Gastroesophageal sphincter (tissue), 4 donors: ENCODE measurements around the gene PLAGL2. TPM values are rescaled to one million over a fixed set of nuclear protein-coding genes. Genes with fewer than 3 reads are reported as not detected.
"Not testable (repeated sequence)": the region's sequence is repeated elsewhere in the genome, so short reads cannot be mapped to it uniquely, and the experiment has no call there.

Source experiments
- ATAC-seq: fragments of 150-250 bp; one replicate; pipeline ENCODE4 v1.9.1; 2016; ENCODE audit warnings: mild to moderate bottlenecking, moderate library complexity
- H3K27ac ChIP-seq, 4 donors: fragments of 200-600 bp; sonication (generic) in 3 of 4; 1 replicate in 3 of 4; 2 replicates in 1 of 4; pipeline ENCODE4 v1.5.1; 2016 to 2019
- H3K27me3 ChIP-seq: fragments of 200-600 bp; sonication (generic); one replicate; pipeline ENCODE4 v1.5.1; 2019
- H3K36me3 ChIP-seq, 2 donors: fragments of 200-600 bp; sonication (generic); one replicate each; pipeline ENCODE4 v1.5.1; 2019; ENCODE audit warnings: control low read depth in 1 of 2
- H3K4me1 ChIP-seq, 3 donors: fragments of 200-600 bp; sonication (generic); 1 replicate in 2 of 3; 2 replicates in 1 of 3; pipeline ENCODE4 v1.5.1; 2016 to 2019; ENCODE audit warnings: control low read depth in 2 of 3
- H3K4me3 ChIP-seq, 2 donors: fragments of 200-600 bp; sonication (generic); one replicate each; pipeline ENCODE4 v1.5.1; 2019; ENCODE audit warnings: mild to moderate bottlenecking in 1 of 2, moderate library complexity in 1 of 2
- H3K9me3 ChIP-seq, 3 donors: fragments of 200-600 bp; sonication (generic); one replicate each; pipeline ENCODE4 v1.5.1; 2017 to 2019; ENCODE audit warnings: control low read depth in 2 of 3
- CTCF ChIP-seq, 4 experiments: fragments of 200-600 bp in 2 of 4; fragments of 450-650 bp in 2 of 4; sonication (generic) in 1 of 4; IDR thresholded peaks; one replicate each; pipeline ENCODE4 v1.5.1; 2017 to 2019; ENCODE audit warnings: antibody characterized with exemption in 4 of 4, mild to moderate bottlenecking in 2 of 4, moderate library complexity in 2 of 4
- EP300 ChIP-seq: sonication (generic); formaldehyde crosslinking; IDR thresholded peaks from one replicate; pipeline ENCODE4 v1.6.1; 2017; ENCODE audit warnings: antibody characterized with exemption, mild to moderate bottlenecking
- POLR2A ChIP-seq, 2 donors: fragments of 450-650 bp; IDR thresholded peaks; one replicate each; pipeline ENCODE4 v1.6.1; 2017; ENCODE audit warnings: antibody characterized with exemption in 2 of 2, mild to moderate bottlenecking in 2 of 2, moderate library complexity in 1 of 2
- POLR2AphosphoS5 ChIP-seq: sonication (generic); formaldehyde crosslinking; IDR thresholded peaks from one replicate; pipeline ENCODE4 v1.6.1; 2017; ENCODE audit warnings: antibody characterized with exemption
- WGBS, 2 donors: methylation state at CpG; one replicate each; pipeline ENCODE4 v1.1.5; 2018; ENCODE audit warnings: low coverage in 1 of 2; 5-methylcytosine and 5-hydroxymethylcytosine counted together
- total RNA-seq, 4 donors: library from RNA; depleted of rRNA; stranded (reverse); fragments of >200 nt; gene quantifications; one replicate each; pipeline ENCODE4 v1.1.0, GENCODE V29; 2016

Gene PLAGL2
- total RNA-seq, 4 donors from 2014 or later, result 5.8 to 11.0 (median 6.1) TPM

GRCh38 chr20:32184961-32185603 lies 22.5 kb downstream of the PLAGL2 start:
- Histone ChIP-seq H3K4me3 (no peak overlapping the region), H3K9me3 (no peaks in the 10 kb centered on the region), H3K4me1 (peaks cover 0 to 37% (median 10%) of the 10 kb centered on the region in 3 donors), H3K27ac (no peak overlapping the region), H3K27me3 (no peaks in the 10 kb centered on the region), H3K36me3 (no peaks in the 10 kb centered on the region)
- TF ChIP-seq EP300, result no peak
- TF ChIP-seq POLR2AphosphoS5, result no peak
- TF ChIP-seq CTCF (IDR thresholded peaks at IDR 0.05), result no peak
- no peak for TF ChIP-seq POLR2A (IDR thresholded peaks at IDR 0.05)
- ATAC-seq, result no peak
- 56 to 65% methylated on average over 7 to 10 of the region's 10 CpGs for WGBS, 2 donors

GRCh38 chr20:32183947-32184635 lies 23.5 kb downstream of the PLAGL2 start:
- H3K9me3 ChIP-seq, result no peaks in the 10 kb centered on the region
- no peaks in the 10 kb centered on the region for H3K27me3 ChIP-seq
- no peaks in the 10 kb centered on the region for H3K36me3 ChIP-seq
- no peak for TF ChIP-seq CTCF (IDR thresholded peaks at IDR 0.05)
- no peak for TF ChIP-seq POLR2AphosphoS5
- TF ChIP-seq EP300, result no peak
- TF ChIP-seq POLR2A (IDR thresholded peaks at IDR 0.05), result no peak
- no peak for ATAC-seq
- WGBS, 2 donors, result 75% methylated on average over 3 of the region's 4 CpGs; no CpG with 5 or more reads in 1 of the 2 donors
- H3K27ac ChIP-seq, result no peak overlapping the region
- H3K4me1 ChIP-seq, result peaks cover 0 to 29% (median 7%) of the 10 kb centered on the region in 3 donors
- H3K4me3 ChIP-seq, result no peak overlapping the region

GRCh38 chr20:32181606-32182005 lies 25.9 kb downstream of the PLAGL2 start:
- Histone ChIP-seq H3K27ac (no peak overlapping the region), H3K36me3 (no peaks in the 10 kb centered on the region), H3K27me3 (no peaks in the 10 kb centered on the region), H3K9me3 (no peaks in the 10 kb centered on the region), H3K4me3 (no peak overlapping the region), H3K4me1 (peaks cover 0 to 5% (median 0%) of the 10 kb centered on the region in 3 donors)
- no peak for ATAC-seq
- WGBS, 2 donors, result 80% methylated on average over 2 of the region's 2 CpGs; no CpG with 5 or more reads in 1 of the 2 donors
- no peak for TF ChIP-seq POLR2AphosphoS5
- no peak for TF ChIP-seq EP300
- TF ChIP-seq POLR2A (IDR thresholded peaks at IDR 0.05), result no peak
- TF ChIP-seq CTCF (IDR thresholded peaks at IDR 0.05), result no peak

GRCh38 chr20:32179934-32180333 lies 27.6 kb downstream of the PLAGL2 start:
- Histone ChIP-seq H3K27ac (no peak overlapping the region), H3K27me3 (no peaks in the 10 kb centered on the region), H3K9me3 (no peaks in the 10 kb centered on the region), H3K4me3 (no peak overlapping the region), H3K4me1 (no peaks in the 10 kb centered on the region), H3K36me3 (no peaks in the 10 kb centered on the region)
- TF ChIP-seq POLR2A (IDR thresholded peaks at IDR 0.05) (no peak), EP300 (no peak), CTCF (IDR thresholded peaks at IDR 0.05) (no peak)
- ATAC-seq, result no peak
- WGBS, 2 donors, result 89 to 100% methylated on average over 2 to 4 of the region's 4 CpGs

GRCh38 chr20:32179515-32179914 lies 28.0 kb downstream of the PLAGL2 start:
- TF ChIP-seq POLR2AphosphoS5 (no peak), CTCF (IDR thresholded peaks at IDR 0.05) (no peak), POLR2A (IDR thresholded peaks at IDR 0.05) (no peak), EP300 (no peak)
- H3K9me3 ChIP-seq, result no peaks in the 10 kb centered on the region
- no peak overlapping the region for H3K27ac ChIP-seq
- H3K27me3 ChIP-seq, result no peaks in the 10 kb centered on the region
- ATAC-seq, result no peak
- H3K36me3 ChIP-seq, result no peaks in the 10 kb centered on the region
- no peaks in the 10 kb centered on the region for H3K4me1 ChIP-seq
- 50 to 100% methylated on average over 1 of the region's 2 CpGs for WGBS, 2 donors
- H3K4me3 ChIP-seq, result no peak overlapping the region

GRCh38 chr20:32177696-32178095 lies 29.8 kb downstream of the PLAGL2 start:
- ATAC-seq, H3K36me3 ChIP-seq, H3K4me3 ChIP-seq, H3K27ac ChIP-seq, H3K9me3 ChIP-seq, H3K27me3 ChIP-seq, H3K4me1 ChIP-seq: not testable (repeated sequence)
- 84 to 100% methylated on average over 1 to 5 of the region's 7 CpGs for WGBS, 2 donors
